NCI-H187 (cell line): Measurements from ENCODE around the gene HOXC5.

Experiments used
- DNase-seq, 2 experiments: peaks; one replicate each; lab custom pipeline; 2025; lab: John Stamatoyannopoulos, UW

Gene HOXC5

DNA sequence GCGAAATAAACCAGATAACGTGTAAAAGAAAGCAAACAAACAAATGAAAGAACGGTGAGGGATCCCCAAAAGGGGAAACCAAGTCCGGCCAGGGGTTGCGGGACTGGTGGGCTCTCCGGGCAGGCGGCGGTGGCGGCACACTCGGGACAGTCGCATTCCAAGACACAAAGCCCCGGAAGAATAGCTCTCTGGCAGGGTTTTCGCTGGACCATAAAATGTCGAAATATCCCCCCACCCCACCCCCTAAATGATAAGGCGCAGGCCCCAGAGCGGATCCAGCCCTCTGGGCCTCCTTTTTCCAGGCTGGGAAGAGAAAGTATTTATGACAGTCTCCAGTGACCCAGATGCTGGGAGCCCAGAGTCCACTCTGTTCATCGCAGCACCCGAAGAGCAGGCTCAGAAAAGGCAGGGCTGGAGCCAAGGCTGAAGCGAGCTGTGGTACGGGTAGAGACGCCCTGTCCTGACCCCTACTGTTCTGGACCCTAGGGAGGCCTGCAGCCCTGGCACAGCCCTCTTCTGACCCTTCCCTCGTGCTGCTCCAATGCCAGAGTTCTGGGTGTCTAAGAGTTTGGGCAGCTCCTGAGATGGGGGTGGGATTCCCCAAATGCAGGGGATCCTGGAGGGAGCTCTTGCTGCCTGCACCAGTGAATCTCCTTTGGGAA lies 26.2 kb upstream of the HOXC5 start:
- no peak for DNase-seq

- DNase-seq: no peak
Measured at GRCh38 chr12:54007538-54008259, 25.2 kb upstream of the HOXC5 start.

- DNase-seq: no peak
Measured at GRCh38 chr12:54008260-54008552, 24.6 kb upstream of the HOXC5 start.

DNA sequence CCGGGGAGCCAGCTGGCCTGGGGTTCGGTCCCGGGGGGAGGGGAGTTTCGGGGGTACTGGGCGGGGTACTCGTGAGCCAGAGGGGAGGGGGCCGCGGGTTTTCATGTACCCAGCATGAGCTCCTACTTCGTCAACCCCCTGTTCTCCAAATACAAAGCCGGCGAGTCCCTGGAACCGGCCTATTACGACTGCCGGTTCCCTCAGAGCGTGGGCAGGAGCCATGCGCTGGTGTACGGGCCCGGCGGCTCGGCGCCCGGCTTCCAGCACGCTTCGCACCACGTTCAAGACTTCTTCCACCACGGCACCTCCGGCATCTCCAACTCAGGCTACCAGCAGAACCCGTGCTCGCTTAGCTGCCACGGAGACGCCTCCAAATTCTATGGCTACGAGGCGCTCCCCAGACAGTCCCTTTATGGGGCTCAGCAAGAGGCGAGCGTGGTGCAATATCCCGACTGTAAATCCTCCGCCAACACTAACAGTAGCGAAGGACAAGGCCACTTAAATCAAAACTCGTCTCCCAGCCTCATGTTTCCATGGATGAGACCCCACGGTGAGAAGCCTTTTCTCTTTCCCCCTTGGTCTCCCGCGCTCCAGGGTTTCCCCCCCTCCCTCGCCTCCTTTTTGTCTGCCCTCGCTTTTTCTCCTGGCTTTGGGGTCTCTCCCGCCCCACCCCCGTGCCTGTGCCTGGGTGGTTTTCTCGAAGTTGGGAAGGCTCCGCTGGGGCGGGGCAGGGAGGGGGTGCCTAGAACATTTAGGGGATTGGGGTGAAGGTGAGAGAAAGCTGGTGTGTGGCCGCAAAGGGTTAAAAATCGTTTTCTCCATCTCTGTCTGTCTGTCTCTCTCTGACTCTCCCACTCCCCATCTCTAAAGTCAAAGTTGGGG lies 23.4 kb upstream of the HOXC5 start:
- no peak for DNase-seq

- no peak for DNase-seq
Measured at GRCh38 chr12:54010053-54010971, 22.5 kb upstream of the HOXC5 start.

- DNase-seq: no peak
Measured at GRCh38 chr12:54010972-54011664, 21.7 kb upstream of the HOXC5 start.

GRCh38 chr12:54011665-54012532 lies 21.0 kb upstream of the HOXC5 start:
- no peak for DNase-seq

DNA sequence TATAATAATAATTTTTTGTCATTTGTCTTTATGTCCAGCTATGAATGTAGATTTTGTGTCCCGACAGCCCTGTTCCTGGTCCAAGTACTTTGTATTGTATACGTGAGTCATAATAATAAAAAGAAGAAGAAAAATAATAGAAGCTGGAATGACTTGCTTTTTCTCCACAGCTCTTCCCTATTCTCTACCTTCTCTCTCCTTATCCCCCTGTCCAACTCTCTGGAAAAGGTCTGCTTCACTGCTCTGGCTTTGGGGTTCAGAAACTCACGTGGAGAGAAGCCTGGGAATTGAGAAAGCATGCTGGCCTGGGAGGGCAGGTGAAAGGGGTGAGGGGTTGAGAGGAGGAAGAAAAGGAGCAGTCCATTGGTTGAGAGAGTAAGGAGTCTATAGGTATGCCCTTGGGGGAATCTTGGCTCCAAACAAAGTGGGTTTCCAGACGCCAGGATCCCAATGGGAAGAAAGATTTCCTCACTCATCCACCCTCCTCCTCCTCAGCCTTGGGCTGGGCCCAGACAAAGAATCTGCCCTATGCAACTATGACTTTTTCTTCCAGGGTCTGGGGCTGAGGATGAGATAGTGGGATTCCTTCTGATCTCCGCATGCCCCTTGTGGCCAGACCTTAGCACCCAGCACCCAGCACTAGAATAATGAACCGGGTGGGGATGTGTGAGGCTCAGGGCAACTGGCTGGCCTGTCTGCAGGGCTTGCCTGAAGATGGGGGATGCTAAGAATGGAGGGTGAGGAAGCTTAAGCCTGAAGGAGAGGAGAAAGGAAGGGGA lies 20.0 kb upstream of the HOXC5 start:
- no peak for DNase-seq

DNA sequence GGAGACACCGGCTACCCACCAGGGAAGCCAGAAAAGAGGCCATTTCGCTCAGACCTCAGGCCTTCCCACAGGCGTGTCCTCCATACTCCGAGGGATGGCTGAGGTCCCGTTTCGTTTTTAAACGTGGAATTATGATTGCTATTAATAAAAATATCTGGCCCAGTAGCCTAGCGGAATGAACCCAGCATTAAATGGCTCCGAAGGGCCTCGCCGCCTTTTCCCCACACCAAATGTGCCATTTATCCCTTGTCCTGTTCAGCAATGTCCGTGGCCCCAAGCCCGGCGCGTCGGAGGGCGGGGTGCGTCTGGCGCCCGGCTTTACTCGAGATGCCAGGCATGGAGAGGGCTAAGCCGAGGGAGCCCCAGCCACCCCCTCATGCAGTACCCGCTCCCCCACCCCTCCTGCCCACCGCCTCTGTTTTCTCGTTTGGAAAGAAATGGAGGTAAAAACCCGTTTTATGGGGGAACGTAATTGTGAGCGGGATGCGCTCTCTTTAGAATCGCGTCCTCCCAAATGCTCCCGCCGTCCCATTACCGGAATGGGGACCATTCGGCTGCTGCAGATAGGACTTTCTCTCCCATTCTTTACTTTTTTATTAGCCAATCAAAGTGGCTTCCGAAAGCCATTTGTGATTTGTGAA lies 18.4 kb upstream of the HOXC5 start:
- no peak for DNase-seq

GRCh38 chr12:54015018-54015931 lies 17.6 kb upstream of the HOXC5 start:
- no peak for DNase-seq

GRCh38 chr12:54016051-54016450 lies 16.8 kb upstream of the HOXC5 start:
- no peak for DNase-seq

- no peak for DNase-seq
Measured at GRCh38 chr12:54016478-54016964, 16.3 kb upstream of the HOXC5 start.

DNA sequence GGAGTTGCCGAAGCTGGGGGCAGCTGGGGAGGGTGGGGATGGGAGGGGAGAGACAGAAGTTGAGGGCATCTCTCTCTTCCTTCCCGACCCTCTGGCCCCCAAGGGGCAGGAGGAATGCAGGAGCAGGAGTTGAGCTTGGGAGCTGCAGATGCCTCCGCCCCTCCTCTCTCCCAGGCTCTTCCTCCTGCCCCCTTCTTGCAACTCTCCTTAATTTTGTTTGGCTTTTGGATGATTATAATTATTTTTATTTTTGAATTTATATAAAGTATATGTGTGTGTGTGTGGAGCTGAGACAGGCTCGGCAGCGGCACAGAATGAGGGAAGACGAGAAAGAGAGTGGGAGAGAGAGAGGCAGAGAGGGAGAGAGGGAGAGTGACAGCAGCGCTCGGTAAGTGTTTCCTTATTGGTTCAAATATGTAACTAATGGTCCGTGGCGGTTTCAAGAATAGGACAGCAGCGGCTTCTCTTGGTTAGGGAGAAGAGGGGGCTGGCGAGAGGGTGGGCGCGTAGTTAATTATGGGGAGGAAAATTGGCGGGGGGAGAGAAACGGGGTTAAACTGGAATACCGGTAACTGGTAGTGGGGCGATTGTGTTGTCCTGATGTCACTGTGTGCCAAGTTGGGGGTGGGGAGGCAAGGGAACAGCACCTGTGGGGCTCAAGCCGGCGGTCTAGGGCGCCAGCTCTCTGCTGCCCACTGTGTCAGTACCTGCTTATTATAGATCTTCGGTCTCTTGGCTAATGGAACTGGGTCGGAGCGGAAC lies 15.6 kb upstream of the HOXC5 start:
- DNase-seq: peak; percentile 74 to 98

DNA sequence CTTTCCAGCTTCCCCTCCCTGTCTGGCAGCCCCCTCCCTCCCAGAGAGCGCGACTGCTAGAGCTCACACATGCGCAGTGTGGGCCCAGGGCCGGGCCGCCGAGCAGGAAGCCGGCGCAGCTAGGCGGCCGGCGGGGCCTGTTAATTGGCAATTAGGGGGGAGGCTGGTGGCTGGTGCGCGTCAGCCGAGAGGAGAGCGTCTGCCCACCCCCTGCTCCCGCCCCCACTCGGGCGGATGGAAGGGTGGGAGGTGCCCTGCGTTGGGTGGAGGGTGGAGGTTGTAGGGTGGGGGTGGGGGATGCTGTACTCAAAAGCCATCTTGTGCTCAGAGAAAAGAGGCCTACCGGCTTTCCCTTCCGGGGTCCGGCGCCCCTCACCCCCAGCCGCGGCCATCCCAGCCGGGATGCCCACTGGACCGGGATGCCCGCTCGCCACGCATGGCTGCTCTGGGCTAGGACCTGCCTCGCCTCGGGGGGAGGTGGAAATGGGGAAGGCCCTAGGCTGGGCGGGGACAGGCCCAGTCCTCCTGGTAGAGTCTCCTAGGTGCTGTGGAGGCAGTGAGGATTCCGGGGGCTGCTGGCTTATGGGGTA lies 14.9 kb upstream of the HOXC5 start:
- DNase-seq: peak; percentile 97 to 98

DNA sequence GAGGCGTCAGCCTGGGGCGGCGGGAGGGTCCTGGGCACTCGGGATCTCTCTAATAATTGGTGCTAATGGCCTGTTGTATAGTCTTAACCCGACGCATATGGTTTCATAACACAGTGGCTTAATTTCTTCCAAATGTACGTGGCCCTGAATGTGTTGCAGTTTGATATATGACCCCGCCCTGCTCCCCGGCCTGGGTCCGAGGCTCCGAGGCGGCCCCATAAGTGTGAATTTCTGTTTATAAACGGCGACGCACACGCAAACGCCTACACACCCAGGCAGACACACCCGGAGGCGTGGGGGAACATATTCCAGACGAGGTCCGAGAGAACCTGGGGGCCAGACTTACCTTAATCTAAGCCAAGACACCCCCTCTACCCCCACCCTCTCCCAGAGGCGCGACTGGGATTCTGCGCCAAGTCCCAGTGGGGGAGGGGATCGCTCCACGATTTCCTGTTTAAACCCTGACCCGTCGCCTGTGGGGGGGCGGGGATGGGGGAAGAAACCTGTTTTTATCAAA lies 14.3 kb upstream of the HOXC5 start:
- DNase-seq: no peak

- DNase-seq: no peak
Measured at GRCh38 chr12:54019091-54019811, 13.6 kb upstream of the HOXC5 start.
